Keratinocyte (primary cell): ENCODE measurements around the gene RERE. TPM values are rescaled to one million over a fixed set of nuclear protein-coding genes. Genes with fewer than 3 reads are reported as not detected.

Experiments used
- DNase-seq: peaks from one replicate; pipeline ENCODE4 v3.0.0-alpha.2; 2011; ENCODE audit warnings: low read depth, missing footprints, low spot score
- FAIRE-seq: peaks from 2 replicates; lab custom pipeline; 2011; peaks lifted over from hg19 to GRCh38; lab: Jason Lieb, UNC
- H2AFZ ChIP-seq: 2 replicates; pipeline ENCODE4 v1.6.0; 2012; ENCODE audit warnings: low read length, control low read depth, inconsistent platforms; ENCODE audit not compliant: control insufficient read depth
- H3K27ac ChIP-seq: 2 replicates; pipeline ENCODE4 v1.5.1; 2011; ENCODE audit warnings: low read length; ENCODE audit not compliant: control insufficient read depth, insufficient read depth
- H3K27me3 ChIP-seq: 3 replicates; pipeline ENCODE4 v1.6.0; 2011; ENCODE audit warnings: low read length; ENCODE audit not compliant: control insufficient read depth, insufficient read depth; ENCODE audit errors: extremely low read depth
- H3K36me3 ChIP-seq, 2 experiments: 2 replicates in 1 of 2; 3 replicates in 1 of 2; pipeline ENCODE4 v1.5.1; 2011; ENCODE audit warnings: low read length in 2 of 2, mild to moderate bottlenecking in 1 of 2; ENCODE audit not compliant: control insufficient read depth in 2 of 2, insufficient read depth in 2 of 2; ENCODE audit errors: extremely low read depth in 1 of 2
- H3K4me1 ChIP-seq: 3 replicates; pipeline ENCODE4 v1.5.1; 2011; ENCODE audit warnings: low read length; ENCODE audit not compliant: control insufficient read depth, insufficient read depth; ENCODE audit errors: extremely low read depth
- H3K4me2 ChIP-seq: 3 replicates; pipeline ENCODE4 v1.6.0; 2011; ENCODE audit warnings: low read depth, low read length; ENCODE audit not compliant: control insufficient read depth, insufficient read depth; ENCODE audit errors: extremely low read depth
- H3K4me3 ChIP-seq, 3 experiments: fragments of 200-600 bp in 1 of 3; sonication (generic) in 1 of 3; 2 replicates in 2 of 3; 3 replicates in 1 of 3; pipeline ENCODE4 v1.5.1; 2011 to 2016; ENCODE audit warnings: low read length in 3 of 3, mild to moderate bottlenecking in 3 of 3, control low read depth in 2 of 3, inconsistent platforms in 1 of 3, low read depth in 1 of 3, mixed read lengths in 1 of 3, mixed run types in 1 of 3, moderate library complexity in 1 of 3; ENCODE audit not compliant: control insufficient read depth in 2 of 3, insufficient read depth in 2 of 3; ENCODE audit errors: extremely low read depth in 1 of 3
- H3K79me2 ChIP-seq: 2 replicates; pipeline ENCODE4 v1.6.0; 2012; ENCODE audit warnings: low read length; ENCODE audit not compliant: control insufficient read depth, insufficient read depth
- H3K9ac ChIP-seq: 3 replicates; pipeline ENCODE4 v1.6.0; 2011; ENCODE audit warnings: low read length; ENCODE audit not compliant: control insufficient read depth, insufficient read depth; ENCODE audit errors: extremely low read depth
- H3K9me1 ChIP-seq: 3 replicates; pipeline ENCODE4 v1.6.0; 2011; ENCODE audit warnings: low read length; ENCODE audit not compliant: control insufficient read depth, insufficient read depth; ENCODE audit errors: extremely low read depth
- H3K9me3 ChIP-seq: 2 replicates; pipeline ENCODE4 v1.5.1; 2012; ENCODE audit warnings: low read depth, low read length; ENCODE audit not compliant: control insufficient read depth
- H4K20me1 ChIP-seq: 3 replicates; pipeline ENCODE4 v1.6.0; 2011; ENCODE audit warnings: low read length; ENCODE audit not compliant: control insufficient read depth, insufficient read depth; ENCODE audit errors: extremely low read depth
- EZH2 ChIP-seq: IDR thresholded peaks from one replicate; pipeline ENCODE4 v1.6.1; 2012; ENCODE audit warnings: inconsistent platforms, mild to moderate bottlenecking, low read length, moderate library complexity
- dilution Hi-C: fragments of 300-500 bp; cut with MboI; formaldehyde crosslinking; loops from one replicate; pipeline ENCODE4 v1.7.0; 2020; ENCODE audit warnings: low sequenced_read_pairs; ENCODE audit not compliant: extremely low pct_ligation_motif_present
- polyA plus RNA-seq, 5 experiments: library from polyadenylated mRNA; depleted of rRNA in 3 of 5; stranded (reverse) in 3 of 5; stranded (forward) in 1 of 5; unstranded in 1 of 5; fragments of >200 nt; gene quantifications; 1 replicate in 1 of 5; 2 replicates in 3 of 5; 3 replicates in 1 of 5; pipeline versions ENCODE4 v1.2.1 to v1.2.3, GENCODE V29; 2011 to 2012; ENCODE audit warnings: missing spikeins in 2 of 5, low read depth in 1 of 5, low replicate concordance in 1 of 5
- TF ChIP-seq, protein P1 (sequence below), 3 experiments: IDR thresholded peaks in 1 of 3; conservative IDR thresholded peaks in 1 of 3; optimal IDR thresholded peaks in 1 of 3; 2 replicates in 2 of 3; 3 replicates in 1 of 3; pipeline versions ENCODE3 to v1.5.1; 2011; ENCODE audit warnings: low read length in 3 of 3, mild to moderate bottlenecking in 3 of 3, moderate library complexity in 2 of 3, control low read depth in 1 of 3, inconsistent platforms in 1 of 3; ENCODE audit not compliant: insufficient read depth in 2 of 3; ENCODE audit errors: extremely low read depth in 1 of 3

The RERE gene
- polyA plus RNA-seq, 1 donor (not counting 4 experiments of a cell fraction or from before 2014, with no cell fraction given): 3.8 TPM

DNA sequence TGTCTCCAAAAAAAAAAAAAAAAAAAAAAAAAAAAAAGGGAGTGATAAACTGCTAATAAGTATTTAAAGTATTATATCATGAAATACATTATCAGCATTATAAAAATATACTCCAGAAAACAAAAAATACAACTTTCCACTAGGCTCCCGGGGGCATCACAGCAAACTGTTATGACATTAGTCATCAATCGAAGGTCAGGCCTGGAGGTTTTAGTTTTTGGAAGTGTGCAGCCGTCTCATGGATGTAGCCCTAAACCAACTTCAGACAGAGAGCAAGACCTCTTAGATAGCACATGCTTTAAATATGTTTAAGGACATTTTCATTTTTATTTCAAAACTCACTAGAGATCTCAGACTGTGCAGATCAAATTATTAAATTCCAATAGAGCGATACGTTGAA is 106.3 kb downstream of the RERE start:
- no peak overlapping the region for H3K27ac ChIP-seq
- H3K9me1 ChIP-seq: no peaks in the 10 kb centered on the region
- FAIRE-seq (no peak), DNase-seq (no peak)
- no peaks in the 10 kb centered on the region for H3K9me3 ChIP-seq
- H3K27me3 ChIP-seq: no peaks in the 10 kb centered on the region
- no peaks in the 10 kb centered on the region for H3K79me2 ChIP-seq
- H2AFZ ChIP-seq: no peak overlapping the region
- no peak overlapping the region for H3K4me3 ChIP-seq
- H3K36me3 ChIP-seq: no peaks in the 10 kb centered on the region
- dilution Hi-C loops: no loop called here
- H3K9ac ChIP-seq: no peak overlapping the region
- H3K4me1 ChIP-seq: peaks cover 17% of the 10 kb centered on the region
- TF ChIP-seq, protein P1, sequence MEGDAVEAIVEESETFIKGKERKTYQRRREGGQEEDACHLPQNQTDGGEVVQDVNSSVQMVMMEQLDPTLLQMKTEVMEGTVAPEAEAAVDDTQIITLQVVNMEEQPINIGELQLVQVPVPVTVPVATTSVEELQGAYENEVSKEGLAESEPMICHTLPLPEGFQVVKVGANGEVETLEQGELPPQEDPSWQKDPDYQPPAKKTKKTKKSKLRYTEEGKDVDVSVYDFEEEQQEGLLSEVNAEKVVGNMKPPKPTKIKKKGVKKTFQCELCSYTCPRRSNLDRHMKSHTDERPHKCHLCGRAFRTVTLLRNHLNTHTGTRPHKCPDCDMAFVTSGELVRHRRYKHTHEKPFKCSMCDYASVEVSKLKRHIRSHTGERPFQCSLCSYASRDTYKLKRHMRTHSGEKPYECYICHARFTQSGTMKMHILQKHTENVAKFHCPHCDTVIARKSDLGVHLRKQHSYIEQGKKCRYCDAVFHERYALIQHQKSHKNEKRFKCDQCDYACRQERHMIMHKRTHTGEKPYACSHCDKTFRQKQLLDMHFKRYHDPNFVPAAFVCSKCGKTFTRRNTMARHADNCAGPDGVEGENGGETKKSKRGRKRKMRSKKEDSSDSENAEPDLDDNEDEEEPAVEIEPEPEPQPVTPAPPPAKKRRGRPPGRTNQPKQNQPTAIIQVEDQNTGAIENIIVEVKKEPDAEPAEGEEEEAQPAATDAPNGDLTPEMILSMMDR (optimal IDR thresholded peaks at IDR 0.05 in 1 of 3, IDR thresholded peaks at IDR 0.05 in 1 of 3, conservative IDR thresholded peaks at IDR 0.05 in 1 of 3; ENCODE audit: extremely low read depth in 1 of 3, insufficient read depth in 2 of 3, low read length in 3 of 3): no peak
- no peak for TF ChIP-seq EZH2
- no peaks in the 10 kb centered on the region for H4K20me1 ChIP-seq
- no peak overlapping the region for H3K4me2 ChIP-seq

DNA sequence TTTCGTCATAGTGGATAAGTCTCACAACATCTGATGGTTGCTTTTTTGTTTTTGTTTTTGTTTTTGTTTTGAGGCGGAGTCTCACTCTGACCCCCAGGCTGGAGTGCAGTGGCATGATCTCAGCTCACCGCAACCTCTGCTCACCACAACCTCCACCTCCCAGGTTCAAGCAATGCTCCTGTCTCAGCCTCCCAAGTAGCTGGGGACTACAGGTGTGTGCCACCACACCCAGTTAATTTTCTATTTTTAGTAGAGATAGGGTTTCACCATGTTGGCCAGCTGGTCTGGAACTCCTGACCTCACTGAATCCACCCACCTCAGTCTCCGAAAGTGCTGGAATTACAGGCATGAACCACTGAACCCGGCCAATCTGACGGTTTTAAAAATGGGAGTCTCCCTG is 109.2 kb downstream of the RERE start:
- TF ChIP-seq, protein P1 (optimal IDR thresholded peaks at IDR 0.05 in 1 of 3, IDR thresholded peaks at IDR 0.05 in 1 of 3, conservative IDR thresholded peaks at IDR 0.05 in 1 of 3; ENCODE audit: extremely low read depth in 1 of 3, insufficient read depth in 2 of 3, low read length in 3 of 3): no peak
- TF ChIP-seq EZH2: no peak

More for the DNA sequence above, 109.2 kb downstream of the RERE start:
- Histone ChIP-seq H3K27me3 (no peaks in the 10 kb centered on the region), H3K4me2 (no peak overlapping the region), H3K9me3 (no peaks in the 10 kb centered on the region), H3K9me1 (no peaks in the 10 kb centered on the region), H3K9ac (no peak overlapping the region), H3K36me3 (no peaks in the 10 kb centered on the region), H3K4me3 (no peak overlapping the region), H2AFZ (no peak overlapping the region), H3K79me2 (no peaks in the 10 kb centered on the region), H4K20me1 (no peaks in the 10 kb centered on the region), H3K4me1 (peaks cover 22% of the 10 kb centered on the region), H3K27ac (no peak overlapping the region)
- FAIRE-seq (no peak), DNase-seq (no peak)
- dilution Hi-C loops: no loop called here
